Bronchial epithelial cell (primary cell): ENCODE measurements around the gene TCF4. TPM values are rescaled to one million over a fixed set of nuclear protein-coding genes. Genes with fewer than 3 reads are reported as not detected.

Experiments used
- DNase-seq: peaks from one replicate; pipeline ENCODE4 v3.0.0-alpha.2; 2010; ENCODE audit warnings: low read depth
- FAIRE-seq: peaks from 2 replicates; lab custom pipeline; 2011; peaks lifted over from hg19 to GRCh38; lab: Jason Lieb, UNC
- H3K27me3 ChIP-seq: 2 replicates; pipeline ENCODE4 v1.5.1; 2011; ENCODE audit warnings: low read length; ENCODE audit not compliant: control insufficient read depth, insufficient read depth
- H3K36me3 ChIP-seq: 2 replicates; pipeline ENCODE4 v1.5.1; 2011; ENCODE audit warnings: low read length; ENCODE audit not compliant: control insufficient read depth, insufficient read depth
- H3K4me3 ChIP-seq: 2 replicates; pipeline ENCODE4 v1.5.1; 2011; ENCODE audit warnings: mild to moderate bottlenecking, low read depth, low read length, control low read depth
- CTCF ChIP-seq: IDR thresholded peaks from 2 replicates; pipeline ENCODE4 v1.5.1; 2011; ENCODE audit warnings: mild to moderate bottlenecking, moderate library complexity, low read length, control low read depth, inconsistent platforms; ENCODE audit not compliant: insufficient read depth, severe bottlenecking
- total RNA-seq: library from RNA; depleted of rRNA; stranded (reverse); fragments of >200 nt; gene quantifications from 2 replicates; pipeline ENCODE4 v1.2.1, GENCODE V29; 2014

The TCF4 gene
- total RNA-seq, 1 donor from 2014 or later, result 10.0 TPM

GRCh38 chr18:55334875-55335274, 253.1 kb downstream of the TCF4 start:
- DNase-seq, result peak; percentile 6
- TF ChIP-seq CTCF, result no peak
- H3K4me3 ChIP-seq, result no peak overlapping the region
- FAIRE-seq, result no peak
- H3K36me3 ChIP-seq, result no peaks in the 10 kb centered on the region
- H3K27me3 ChIP-seq, result no peaks in the 10 kb centered on the region

DNA sequence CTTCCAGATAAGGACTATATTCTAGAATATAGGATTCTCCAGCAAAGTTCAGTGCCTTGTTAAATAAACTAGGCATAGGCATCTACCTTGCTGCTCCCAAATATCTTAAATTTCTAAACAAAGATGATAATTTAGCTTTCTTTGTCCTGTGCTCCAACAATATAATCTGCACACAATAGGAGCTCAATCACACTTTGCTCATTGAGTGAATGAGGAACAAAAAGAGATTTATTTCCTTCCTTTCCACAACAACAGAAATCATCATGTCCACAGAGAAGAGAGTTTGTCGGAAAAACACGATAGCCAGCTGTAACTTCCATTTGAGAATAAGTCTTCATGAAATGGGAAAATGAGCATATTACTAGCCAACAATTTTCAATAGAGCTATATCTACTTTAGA, 256.7 kb downstream of the TCF4 start:
- H3K36me3 ChIP-seq, result no peaks in the 10 kb centered on the region
- FAIRE-seq (no peak), DNase-seq (no peak)
- H3K27me3 ChIP-seq, result no peaks in the 10 kb centered on the region
- no peak overlapping the region for H3K4me3 ChIP-seq
- no peak for TF ChIP-seq CTCF

- TF ChIP-seq CTCF, result no peak
- DNase-seq (peak; percentile 25), FAIRE-seq (no peak)
- no peak overlapping the region for H3K4me3 ChIP-seq
- H3K36me3 ChIP-seq, result no peaks in the 10 kb centered on the region
- no peaks in the 10 kb centered on the region for H3K27me3 ChIP-seq
Observed at GRCh38 chr18:55328301-55328700, 259.7 kb downstream of the TCF4 start.

GRCh38 chr18:55327454-55327853, 260.5 kb downstream of the TCF4 start:
- H3K36me3 ChIP-seq, result no peaks in the 10 kb centered on the region
- no peak overlapping the region for H3K4me3 ChIP-seq
- no peak for DNase-seq
- no peaks in the 10 kb centered on the region for H3K27me3 ChIP-seq
- no peak for FAIRE-seq
- TF ChIP-seq CTCF, result no peak

DNA sequence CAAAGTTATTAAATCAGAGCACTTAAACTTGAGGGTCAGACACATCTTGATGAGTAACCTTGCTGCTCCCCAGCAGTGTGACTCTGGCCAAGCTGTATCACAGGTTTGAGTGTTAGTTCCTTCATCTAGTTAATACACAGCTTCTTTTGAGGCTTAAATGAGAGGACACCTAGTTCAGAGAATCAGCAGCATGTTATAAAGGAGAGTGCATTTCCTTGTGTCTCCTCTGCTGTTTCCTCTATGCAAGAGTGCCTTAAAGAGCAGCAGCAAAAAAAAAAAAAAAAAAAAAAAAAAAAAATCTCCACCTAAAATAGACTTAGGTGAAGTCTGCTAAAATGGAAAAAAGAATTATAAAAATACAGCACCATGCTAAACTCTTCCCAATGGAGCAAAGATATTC, 261.9 kb downstream of the TCF4 start:
- H3K4me3 ChIP-seq, result no peak overlapping the region
- FAIRE-seq (no peak), DNase-seq (no peak)
- H3K36me3 ChIP-seq, result no peaks in the 10 kb centered on the region
- H3K27me3 ChIP-seq, result no peaks in the 10 kb centered on the region
- no peak for TF ChIP-seq CTCF

GRCh38 chr18:55324166-55324565, 263.8 kb downstream of the TCF4 start:
- H3K4me3 ChIP-seq, result no peak overlapping the region
- H3K27me3 ChIP-seq, result no peaks in the 10 kb centered on the region
- H3K36me3 ChIP-seq, result no peaks in the 10 kb centered on the region
- FAIRE-seq (no peak), DNase-seq (no peak)
- no peak for TF ChIP-seq CTCF
